ENCODE data around the gene RITA1. TPM values are rescaled to one million over a fixed set of nuclear protein-coding genes. Genes with fewer than 3 reads are reported as not detected.

Gene RITA1
- total and polyA plus RNA-seq, 12 donors, result 17.5 to 84.1 (median 36.7) TPM

DNA sequence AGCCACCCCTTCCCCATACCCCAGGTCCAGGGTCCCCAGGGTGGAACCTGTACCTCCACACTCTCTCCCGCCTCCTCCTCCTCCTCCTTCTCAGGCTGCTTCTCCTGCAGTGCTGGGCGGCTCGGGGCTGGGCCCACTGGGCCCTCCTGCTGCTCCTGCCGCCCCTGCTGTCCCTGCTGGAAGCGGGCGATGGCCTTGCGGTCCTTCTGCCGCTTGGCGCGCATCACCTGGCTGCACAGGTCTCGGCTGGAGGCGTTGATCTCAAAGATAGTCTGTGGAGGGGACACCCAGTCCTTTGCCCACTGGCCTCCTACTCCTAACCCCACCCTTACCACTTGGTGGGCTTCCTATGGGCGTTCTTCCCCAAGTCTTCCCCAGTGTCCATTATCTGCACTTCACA lies 21.5 kb upstream of the RITA1 start:
- H3K9me3 ChIP-seq (replicated peaks in 1 of 3), result no peaks in the 10 kb centered on the region
- WGBS, 4 donors, result 95 to 99% (median 96%) methylated on average over 11 to 13 of the region's 13 CpGs
- H3K36me3 ChIP-seq (replicated peaks in 1 of 2), result peaks cover 0 to 88% of the 10 kb centered on the region in 2 donors
- no peak for DNase-seq
- no peak overlapping the region for H3K27ac ChIP-seq
- peaks cover 0 to 8% of the 10 kb centered on the region in 2 donors for H3K4me1 ChIP-seq (replicated peaks in 1 of 2)
- H3K4me3 ChIP-seq, result no peak overlapping the region
- no peaks in the 10 kb centered on the region for H3K27me3 ChIP-seq
- intact Hi-C loops (cut with DNase I), result no loop called here
- TF ChIP-seq, protein P1, sequence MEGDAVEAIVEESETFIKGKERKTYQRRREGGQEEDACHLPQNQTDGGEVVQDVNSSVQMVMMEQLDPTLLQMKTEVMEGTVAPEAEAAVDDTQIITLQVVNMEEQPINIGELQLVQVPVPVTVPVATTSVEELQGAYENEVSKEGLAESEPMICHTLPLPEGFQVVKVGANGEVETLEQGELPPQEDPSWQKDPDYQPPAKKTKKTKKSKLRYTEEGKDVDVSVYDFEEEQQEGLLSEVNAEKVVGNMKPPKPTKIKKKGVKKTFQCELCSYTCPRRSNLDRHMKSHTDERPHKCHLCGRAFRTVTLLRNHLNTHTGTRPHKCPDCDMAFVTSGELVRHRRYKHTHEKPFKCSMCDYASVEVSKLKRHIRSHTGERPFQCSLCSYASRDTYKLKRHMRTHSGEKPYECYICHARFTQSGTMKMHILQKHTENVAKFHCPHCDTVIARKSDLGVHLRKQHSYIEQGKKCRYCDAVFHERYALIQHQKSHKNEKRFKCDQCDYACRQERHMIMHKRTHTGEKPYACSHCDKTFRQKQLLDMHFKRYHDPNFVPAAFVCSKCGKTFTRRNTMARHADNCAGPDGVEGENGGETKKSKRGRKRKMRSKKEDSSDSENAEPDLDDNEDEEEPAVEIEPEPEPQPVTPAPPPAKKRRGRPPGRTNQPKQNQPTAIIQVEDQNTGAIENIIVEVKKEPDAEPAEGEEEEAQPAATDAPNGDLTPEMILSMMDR (IDR thresholded peaks at IDR 0.05), result no peak
- no peak for TF ChIP-seq POLR2A (IDR thresholded peaks at IDR 0.05)

- no peak overlapping the region for H3K27ac ChIP-seq
- TF ChIP-seq, protein P1 (IDR thresholded peaks at IDR 0.05), result no peak
- TF ChIP-seq POLR2A (IDR thresholded peaks at IDR 0.05), result no peak
- intact Hi-C loops (cut with DNase I), result no loop called here
- H3K9me3 ChIP-seq (replicated peaks in 1 of 3), result no peaks in the 10 kb centered on the region
- H3K27me3 ChIP-seq, result no peaks in the 10 kb centered on the region
- no peak overlapping the region for H3K4me3 ChIP-seq
- peaks cover 0 to 8% of the 10 kb centered on the region in 2 donors for H3K4me1 ChIP-seq (replicated peaks in 1 of 2)
- 83 to 96% (median 93%) methylated on average over 23 to 32 of the region's 32 CpGs for WGBS, 4 donors
- H3K36me3 ChIP-seq (replicated peaks in 1 of 2), result peaks cover 0 to 89% of the 10 kb centered on the region in 2 donors
- no peak for DNase-seq
These were observed 19.7 kb upstream of the RITA1 start for GRCh38 chr12:113165521-113166450.

DNA sequence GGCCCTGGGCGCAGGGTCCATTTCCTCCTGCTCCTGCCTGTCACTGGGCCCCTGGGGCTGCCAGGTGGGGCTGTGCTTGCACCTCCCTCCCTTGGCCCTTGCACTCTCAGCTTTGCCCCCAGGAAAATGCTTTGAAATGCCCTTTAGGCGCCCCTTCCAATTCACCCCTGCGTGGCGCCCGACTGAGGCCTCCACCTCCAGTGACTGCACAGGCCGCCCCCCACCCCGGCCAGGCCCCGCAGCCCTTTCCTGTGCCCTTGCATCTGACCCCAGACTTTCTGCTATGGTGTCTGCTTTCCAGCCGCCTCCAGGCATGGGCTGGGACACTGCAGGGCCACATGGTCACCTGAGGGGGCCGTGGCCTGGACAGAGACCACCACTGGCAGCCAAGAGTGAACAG lies 17.7 kb upstream of the RITA1 start:
- intact Hi-C loops (cut with DNase I), result no loop called here
- H3K4me3 ChIP-seq, result no peak overlapping the region
- H3K36me3 ChIP-seq (replicated peaks in 1 of 2), result peaks cover 0 to 94% of the 10 kb centered on the region in 2 donors
- WGBS, 4 donors, result 91 to 95% (median 92%) methylated on average over 6 to 10 of the region's 10 CpGs
- no peaks in the 10 kb centered on the region for H3K27me3 ChIP-seq
- no peak overlapping the region for H3K27ac ChIP-seq
- DNase-seq, result no peak
- no peaks in the 10 kb centered on the region for H3K4me1 ChIP-seq (replicated peaks in 1 of 2)
- TF ChIP-seq, protein P1 (IDR thresholded peaks at IDR 0.05), result no peak
- no peak for TF ChIP-seq POLR2A (IDR thresholded peaks at IDR 0.05)
- no peaks in the 10 kb centered on the region for H3K9me3 ChIP-seq (replicated peaks in 1 of 3)

DNA sequence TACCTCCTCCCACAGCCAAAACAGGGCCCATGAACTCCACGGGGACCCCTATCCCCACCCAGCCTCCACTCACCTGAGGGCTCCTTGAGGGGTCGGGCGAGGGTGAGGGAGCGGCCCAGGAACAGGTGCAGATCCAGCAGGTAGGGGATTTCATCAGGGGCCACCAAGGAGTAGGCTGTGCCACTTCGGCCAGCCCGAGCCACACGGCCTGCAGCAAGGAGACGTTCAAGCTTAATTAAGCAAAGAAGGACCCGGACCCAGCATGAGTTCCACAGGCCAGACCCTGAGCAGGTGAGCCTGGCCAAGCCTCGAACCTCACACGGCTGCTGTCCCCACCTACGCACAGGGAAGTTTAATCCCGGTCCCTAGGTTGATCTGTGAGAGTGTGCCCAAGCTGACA lies 15.8 kb upstream of the RITA1 start:
- TF ChIP-seq, protein P1 (IDR thresholded peaks at IDR 0.05), result no peak
- no peak for TF ChIP-seq POLR2A (IDR thresholded peaks at IDR 0.05)
- 84 to 95% (median 94%) methylated on average over 6 to 13 of the region's 13 CpGs for WGBS, 4 donors
- Histone ChIP-seq H3K27ac (no peak overlapping the region), H3K4me3 (no peak overlapping the region), H3K9me3 (replicated peaks in 1 of 3) (no peaks in the 10 kb centered on the region), H3K4me1 (replicated peaks in 1 of 2) (peaks cover 0 to 4% of the 10 kb centered on the region in 2 donors), H3K36me3 (replicated peaks in 1 of 2) (peaks cover 0 to 91% of the 10 kb centered on the region in 2 donors), H3K27me3 (no peaks in the 10 kb centered on the region)
- intact Hi-C loops (cut with DNase I), result loop anchor here in 1 of 2 donors (5.0 kb wide), 1 partner anchor 117 kb away; no protein-coding TSS in a partner anchor
- no peak for DNase-seq

All from adrenal gland (tissue), 12 donors.